CD4-positive, alpha-beta T cell treated with Interleukin-10 for 1 hour (primary cell): Measurements from ENCODE around the gene KIAA0825.

ENCODE experiments used
- DNase-seq: peaks from one replicate; pipeline ENCODE4 v3.0.0-alpha.2; 2020

Gene KIAA0825

GRCh38 chr5:94309141-94309540, 309.3 kb downstream of the KIAA0825 start:
- no peak for DNase-seq

DNA sequence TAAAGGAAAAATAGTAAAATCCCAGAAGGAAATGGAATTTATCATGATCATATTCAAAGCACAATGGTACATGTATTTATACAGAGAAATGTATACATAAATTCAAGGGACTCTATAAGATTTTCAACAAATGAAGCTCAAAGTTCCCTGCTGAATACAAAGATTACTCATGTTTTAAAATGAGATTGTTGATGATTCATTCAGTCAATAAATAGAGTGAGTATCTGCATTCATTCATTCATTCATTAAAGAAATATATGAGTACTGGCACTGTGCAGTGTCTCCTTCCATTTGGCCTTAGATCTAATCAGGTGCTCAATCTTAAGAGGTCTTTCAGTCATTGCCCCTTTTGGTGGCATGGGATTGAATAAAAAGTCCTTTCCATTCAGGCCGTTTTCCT, 310.0 kb downstream of the KIAA0825 start:
- DNase-seq: no peak

DNA sequence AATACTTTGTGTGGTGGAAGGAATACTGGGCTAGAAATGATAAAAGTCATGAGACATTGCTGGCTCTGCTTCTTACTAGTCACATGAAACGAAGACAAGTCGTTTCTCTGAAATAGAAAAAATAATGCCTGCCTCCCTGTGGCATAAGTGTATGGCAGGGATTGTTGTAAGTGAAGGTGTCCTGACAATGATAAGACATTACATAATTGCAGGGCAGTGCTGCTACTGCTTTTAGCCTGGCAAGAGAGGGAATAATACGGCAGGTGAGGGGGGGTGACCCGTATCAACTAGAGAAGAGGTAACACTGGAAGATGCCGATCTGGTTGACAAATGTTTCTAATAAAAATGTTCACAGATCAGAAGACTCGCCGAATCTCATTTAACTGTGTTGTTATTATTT, 314.3 kb downstream of the KIAA0825 start:
- DNase-seq: no peak

DNA sequence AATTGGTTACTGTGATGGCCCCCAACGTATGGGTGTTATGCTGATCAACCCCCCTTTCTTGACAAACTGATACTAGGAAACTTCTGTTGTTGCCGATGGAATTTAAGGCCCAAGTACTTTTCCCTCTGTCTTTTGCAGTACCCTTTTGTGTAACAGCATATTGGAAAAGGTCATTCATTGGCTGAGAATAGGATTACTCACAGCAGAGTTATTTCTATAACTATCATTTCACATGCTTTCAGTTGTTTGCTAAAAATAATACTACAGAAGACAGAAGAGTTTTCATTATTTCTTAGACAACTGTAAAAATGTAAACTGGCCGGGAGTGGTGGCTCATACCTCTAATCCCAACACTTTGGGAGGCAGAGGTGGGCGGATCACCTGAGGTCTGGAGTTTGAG, 329.5 kb downstream of the KIAA0825 start:
- no peak for DNase-seq

GRCh38 chr5:94285984-94286383, 332.4 kb downstream of the KIAA0825 start:
- no peak for DNase-seq

DNA sequence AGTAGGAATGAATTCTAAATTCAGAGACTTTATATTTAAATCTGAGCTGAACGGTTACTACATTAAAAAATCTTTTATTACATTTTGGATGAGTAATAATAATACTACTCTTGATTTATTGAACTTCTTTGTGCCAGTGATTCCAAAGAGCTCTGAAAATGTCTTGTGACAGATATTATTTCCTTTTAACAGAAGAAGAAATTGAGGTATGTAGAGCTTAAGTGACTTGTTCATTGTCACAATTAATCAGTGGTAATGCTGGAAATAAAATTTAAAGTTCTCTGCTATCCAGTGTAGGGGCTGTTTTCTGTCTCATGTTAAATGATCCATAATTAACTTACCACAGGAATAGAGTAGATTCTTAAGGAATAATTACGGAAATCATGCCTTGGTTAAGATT, 335.3 kb downstream of the KIAA0825 start:
- no peak for DNase-seq

- DNase-seq: no peak
These were observed 337.1 kb downstream of the KIAA0825 start for GRCh38 chr5:94281236-94281801.

GRCh38 chr5:94276751-94277150, 341.7 kb downstream of the KIAA0825 start:
- DNase-seq: no peak

DNA sequence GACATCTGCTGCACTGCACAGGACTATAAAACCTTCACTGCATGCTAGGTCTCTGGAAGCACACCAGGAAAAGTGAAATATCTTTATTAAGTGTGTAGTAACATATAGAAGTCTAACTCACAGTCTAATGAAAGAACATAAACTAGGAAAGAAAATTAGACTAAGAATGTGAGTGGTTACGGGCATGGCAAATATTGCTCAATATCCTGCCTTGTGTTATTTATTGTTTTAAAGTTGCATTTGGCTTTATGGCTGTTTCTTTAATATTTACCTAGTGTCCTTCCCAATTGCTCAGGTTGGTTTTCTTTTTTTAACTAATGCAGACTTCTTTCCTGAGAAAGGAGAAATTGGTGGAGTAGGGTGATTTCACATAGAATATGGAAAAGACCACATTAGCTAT, 342.4 kb downstream of the KIAA0825 start:
- no peak for DNase-seq

DNA sequence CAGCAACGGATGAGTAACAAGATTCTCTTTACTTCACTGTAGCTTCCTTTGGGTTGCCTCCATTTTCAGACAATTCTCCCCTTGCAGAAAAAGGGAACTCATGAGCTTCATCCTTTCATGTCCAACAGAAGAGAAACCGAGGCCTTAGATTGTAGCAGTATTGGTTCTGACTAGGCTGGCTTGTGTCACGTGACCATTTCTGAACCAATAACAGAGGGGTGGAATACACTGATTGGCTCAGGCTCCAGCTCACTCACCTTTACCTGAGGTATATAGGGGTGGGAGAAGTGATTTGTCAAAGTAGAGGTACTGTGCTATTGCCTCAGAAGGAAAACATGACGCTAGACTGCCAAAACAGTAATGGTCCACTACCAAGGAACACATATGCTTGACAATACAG, 343.7 kb downstream of the KIAA0825 start:
- no peak for DNase-seq

DNA sequence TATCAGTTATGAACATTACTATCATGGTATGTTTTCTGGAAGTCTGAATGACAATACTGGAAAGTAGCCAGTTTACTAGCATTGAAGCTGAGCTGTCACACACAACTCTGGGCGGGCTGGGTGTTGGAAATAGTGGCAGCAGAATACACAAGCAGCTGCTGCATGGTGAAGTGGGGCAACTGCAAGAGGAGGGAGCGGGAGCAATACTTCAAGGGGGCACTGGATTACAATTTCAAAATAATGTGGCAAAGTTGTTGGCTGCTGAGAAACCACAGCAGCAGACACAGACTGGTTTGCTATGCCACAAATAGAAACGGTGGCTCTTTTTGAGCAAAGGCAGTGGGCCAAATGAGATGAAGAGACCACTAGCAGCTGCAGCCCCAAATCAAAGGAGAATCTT, 350.2 kb downstream of the KIAA0825 start:
- no peak for DNase-seq

DNA sequence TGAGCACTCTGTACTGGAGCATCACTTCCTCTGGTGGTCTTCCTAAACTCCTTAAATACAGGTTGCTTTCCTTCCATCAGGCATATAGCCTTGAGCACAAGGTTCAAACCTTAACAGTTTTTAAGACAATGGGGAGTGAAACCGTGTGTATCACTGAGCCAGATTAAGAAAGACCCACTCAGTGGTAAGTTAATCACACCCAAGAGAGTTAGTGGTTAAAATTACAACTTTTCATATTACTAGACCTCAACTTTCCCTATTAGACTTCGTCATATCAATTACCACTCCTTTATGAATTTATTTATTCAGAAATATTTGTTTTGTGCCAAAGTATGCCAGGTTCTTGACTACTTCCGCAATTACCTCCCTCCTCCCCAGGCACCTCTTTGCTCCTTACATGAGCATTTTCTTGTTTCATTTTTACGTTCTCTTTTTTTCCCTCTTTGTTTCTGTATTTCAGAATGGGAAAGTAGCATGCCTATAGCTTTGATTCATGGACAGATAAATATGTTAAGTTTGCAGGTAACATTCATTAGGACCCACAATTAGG, 351.0 kb downstream of the KIAA0825 start:
- no peak for DNase-seq

GRCh38 chr5:94266170-94266569, 352.2 kb downstream of the KIAA0825 start:
- no peak for DNase-seq

GRCh38 chr5:94263068-94263467, 355.3 kb downstream of the KIAA0825 start:
- no peak for DNase-seq

GRCh38 chr5:94260096-94260495, 358.3 kb downstream of the KIAA0825 start:
- no peak for DNase-seq

DNA sequence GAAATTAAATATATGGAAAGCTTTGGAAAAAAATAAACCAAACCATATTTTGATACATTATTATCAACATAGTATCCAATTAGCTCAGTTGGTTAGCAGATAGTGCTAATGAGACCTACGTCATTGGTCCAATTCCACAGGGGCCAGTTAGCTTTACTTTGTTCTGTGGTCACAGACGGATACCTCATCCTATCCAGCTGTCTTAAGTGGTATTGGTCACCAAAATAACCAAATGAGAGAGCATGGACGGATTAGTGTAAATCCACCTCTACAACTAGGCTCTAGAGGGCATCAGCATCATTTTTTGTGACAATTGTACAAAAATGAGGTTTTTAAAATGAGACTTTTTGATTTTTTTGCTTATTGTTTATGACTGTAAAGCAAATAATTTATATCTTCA, 364.2 kb downstream of the KIAA0825 start:
- DNase-seq: no peak

- no peak for DNase-seq
These were observed 367.4 kb downstream of the KIAA0825 start for GRCh38 chr5:94250985-94251384.

GRCh38 chr5:94249430-94249829, 369.0 kb downstream of the KIAA0825 start:
- no peak for DNase-seq

DNA sequence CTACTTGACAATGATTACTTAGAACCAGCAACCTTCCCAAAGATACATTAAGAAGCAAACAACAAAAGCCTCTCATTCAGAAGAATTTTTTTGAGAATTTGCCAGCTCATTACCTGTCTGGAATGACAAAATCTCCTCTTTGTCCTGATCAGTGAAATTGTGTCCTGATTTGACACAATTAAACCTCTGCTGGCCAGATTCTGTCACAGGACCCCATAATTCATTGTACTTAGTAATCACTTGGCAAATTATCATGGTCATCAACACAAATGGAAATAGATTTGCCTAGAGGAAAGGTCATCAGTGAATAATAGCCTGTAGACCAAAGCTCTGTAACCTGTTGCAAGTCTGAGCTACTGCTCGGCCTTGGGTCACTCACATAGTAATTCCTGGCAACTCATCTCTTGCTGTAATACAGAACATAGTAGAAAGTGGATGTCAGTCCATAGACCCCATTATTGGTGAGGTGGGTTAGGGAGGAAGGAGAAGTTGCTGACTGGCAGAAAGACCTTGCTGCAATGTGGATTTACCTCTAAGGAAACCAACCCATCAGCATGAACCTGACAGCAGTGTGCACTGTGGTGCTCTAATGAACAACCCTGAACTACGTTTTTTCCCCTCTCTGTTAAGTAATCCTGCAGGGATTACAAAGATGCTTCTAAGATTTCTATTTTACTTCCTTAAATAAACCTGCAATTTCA, 370.1 kb downstream of the KIAA0825 start:
- DNase-seq: no peak

GRCh38 chr5:94245608-94246007, 372.8 kb downstream of the KIAA0825 start:
- no peak for DNase-seq

DNA sequence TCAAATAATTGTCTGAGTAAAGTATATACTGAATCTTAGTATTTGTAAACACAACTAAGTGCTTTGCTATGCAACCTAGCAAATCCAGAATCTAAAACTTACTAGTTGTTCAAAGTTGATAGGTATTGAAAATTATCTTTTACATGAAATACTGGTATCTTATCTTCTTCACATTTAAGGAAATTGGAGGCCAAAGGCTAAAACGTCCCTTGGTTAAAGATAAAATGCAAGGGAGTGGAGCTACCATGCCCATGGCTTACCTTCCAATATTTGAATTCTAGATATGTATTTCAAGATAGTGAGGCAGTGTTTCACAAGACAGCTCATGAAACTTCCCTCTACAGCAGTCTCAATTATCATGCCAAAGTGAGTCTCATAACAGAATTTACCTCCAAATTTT, 373.5 kb downstream of the KIAA0825 start:
- no peak for DNase-seq

GRCh38 chr5:94243612-94244011, 374.8 kb downstream of the KIAA0825 start:
- no peak for DNase-seq

DNA sequence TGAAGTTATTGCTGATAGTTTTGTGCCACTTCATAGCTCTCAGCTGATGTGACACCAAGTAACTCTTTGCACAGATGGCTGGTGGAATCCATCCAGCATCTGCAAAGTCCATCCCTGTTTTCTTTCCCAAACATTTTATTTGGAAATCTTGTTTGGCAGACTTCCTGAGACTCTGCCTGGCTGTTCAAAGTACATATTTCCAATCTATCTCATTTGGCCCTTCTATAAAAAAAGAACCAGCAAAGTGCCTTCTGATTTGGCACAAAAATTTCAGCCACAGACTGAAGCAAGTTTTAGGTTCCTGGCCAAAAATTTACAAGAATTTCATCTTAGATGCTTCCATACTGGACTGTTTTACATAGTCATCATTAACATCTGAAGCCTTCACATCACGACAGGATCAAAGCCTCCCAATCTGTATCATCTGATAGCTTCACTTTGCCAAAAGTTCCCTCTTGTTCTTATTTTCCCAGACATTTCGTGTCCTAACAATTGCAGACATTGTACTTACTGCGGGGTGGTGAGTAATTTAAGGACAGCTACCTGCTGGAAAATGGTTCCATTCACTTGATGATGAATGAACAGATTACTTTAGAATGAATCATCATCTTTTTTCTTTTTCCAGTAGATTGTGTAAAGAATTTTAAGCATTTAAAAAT, 377.3 kb downstream of the KIAA0825 start:
- DNase-seq: no peak

DNA sequence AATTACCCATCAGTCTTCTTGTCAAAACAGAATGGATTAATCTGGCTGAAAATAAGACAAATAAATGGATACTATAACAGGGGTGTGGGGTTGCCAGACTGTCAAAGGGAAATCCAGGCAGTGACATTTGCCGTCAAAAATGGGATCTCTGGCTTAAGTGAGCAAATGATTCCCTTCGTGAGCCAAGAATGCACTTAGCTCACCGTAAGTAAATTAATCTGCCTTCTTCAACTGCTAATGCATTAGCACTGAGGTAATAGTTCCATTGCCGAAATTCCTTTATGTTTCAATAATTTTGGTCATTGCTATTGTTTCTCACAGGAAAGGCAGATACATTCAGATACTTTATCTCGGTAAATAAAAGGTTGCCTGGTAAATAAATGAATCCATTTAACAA, 377.8 kb downstream of the KIAA0825 start:
- no peak for DNase-seq
